Neural cell (in vitro differentiated cells): ENCODE data around the gene ENDOV.

Experiments
- MXI1 ChIP-seq: fragments of 450-650 bp; conservative IDR thresholded peaks from 2 replicates; pipeline ENCODE4 v1.6.1; 2014; ENCODE audit warnings: antibody characterized with exemption, mild to moderate bottlenecking; ENCODE audit not compliant: poor library complexity, severe bottlenecking
- POLR2AphosphoS5 ChIP-seq: IDR thresholded peaks from 2 replicates; pipeline ENCODE4 v1.6.1; 2012
- RAD21 ChIP-seq: fragments of 450-650 bp; conservative IDR thresholded peaks from 2 replicates; pipeline ENCODE4 v1.6.1; 2014; ENCODE audit warnings: antibody characterized with exemption, mild to moderate bottlenecking, moderate library complexity
- TAF1 ChIP-seq: IDR thresholded peaks from 2 replicates; pipeline ENCODE4 v1.6.1; 2012; ENCODE audit warnings: low read depth
- TF ChIP-seq, protein P1 (sequence below): IDR thresholded peaks from 2 replicates; pipeline ENCODE4 v1.6.1; 2012; ENCODE audit warnings: borderline replicate concordance
- TF ChIP-seq, protein P2 (sequence below): fragments of 450-650 bp; IDR thresholded peaks from 2 replicates; pipeline ENCODE4 v1.5.1; 2014; ENCODE audit warnings: antibody characterized with exemption, mild to moderate bottlenecking, moderate library complexity; ENCODE audit not compliant: poor library complexity, severe bottlenecking

DNA sequence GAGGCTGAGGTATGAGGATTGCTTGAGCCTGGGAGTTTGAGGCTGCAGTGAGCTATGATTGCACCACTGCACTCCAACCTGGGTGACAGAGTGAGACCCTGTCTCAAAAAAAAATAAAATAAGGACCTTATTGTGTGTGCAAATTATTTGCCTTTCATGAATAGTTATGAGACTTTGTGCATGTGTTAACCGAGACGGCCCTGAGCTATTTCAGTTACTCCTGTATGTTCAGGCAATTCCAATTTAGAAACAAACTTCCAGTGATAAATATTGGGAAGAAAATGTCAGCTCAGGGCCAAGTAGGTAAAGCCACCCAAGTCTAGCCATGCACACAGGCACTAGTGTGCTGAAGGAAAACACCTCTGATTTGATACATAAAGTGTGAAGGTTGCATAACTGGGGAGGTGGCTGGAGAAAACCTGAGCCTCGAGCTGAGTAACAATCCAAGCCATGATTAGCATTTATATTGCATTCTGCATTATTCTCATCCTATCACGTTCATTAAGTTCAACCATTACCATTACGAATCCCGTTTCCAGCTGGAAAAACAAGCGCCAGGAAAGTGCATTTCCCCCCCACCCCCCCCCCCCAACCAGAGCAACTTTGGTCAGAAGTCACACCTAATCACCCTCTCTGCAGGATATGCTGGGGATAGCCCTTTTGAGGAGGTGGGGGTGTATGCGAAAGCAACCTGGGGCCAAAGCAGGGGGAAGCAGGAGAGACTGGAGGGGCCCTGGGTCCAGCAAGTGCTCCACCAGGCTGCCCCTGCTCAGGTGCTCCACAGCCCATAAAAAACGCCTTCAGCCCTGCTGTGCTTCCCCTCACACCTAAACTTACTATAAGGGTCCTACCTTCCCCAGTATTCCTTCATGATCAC, 18.6 kb upstream of the ENDOV start:
- TF ChIP-seq, protein P1, sequence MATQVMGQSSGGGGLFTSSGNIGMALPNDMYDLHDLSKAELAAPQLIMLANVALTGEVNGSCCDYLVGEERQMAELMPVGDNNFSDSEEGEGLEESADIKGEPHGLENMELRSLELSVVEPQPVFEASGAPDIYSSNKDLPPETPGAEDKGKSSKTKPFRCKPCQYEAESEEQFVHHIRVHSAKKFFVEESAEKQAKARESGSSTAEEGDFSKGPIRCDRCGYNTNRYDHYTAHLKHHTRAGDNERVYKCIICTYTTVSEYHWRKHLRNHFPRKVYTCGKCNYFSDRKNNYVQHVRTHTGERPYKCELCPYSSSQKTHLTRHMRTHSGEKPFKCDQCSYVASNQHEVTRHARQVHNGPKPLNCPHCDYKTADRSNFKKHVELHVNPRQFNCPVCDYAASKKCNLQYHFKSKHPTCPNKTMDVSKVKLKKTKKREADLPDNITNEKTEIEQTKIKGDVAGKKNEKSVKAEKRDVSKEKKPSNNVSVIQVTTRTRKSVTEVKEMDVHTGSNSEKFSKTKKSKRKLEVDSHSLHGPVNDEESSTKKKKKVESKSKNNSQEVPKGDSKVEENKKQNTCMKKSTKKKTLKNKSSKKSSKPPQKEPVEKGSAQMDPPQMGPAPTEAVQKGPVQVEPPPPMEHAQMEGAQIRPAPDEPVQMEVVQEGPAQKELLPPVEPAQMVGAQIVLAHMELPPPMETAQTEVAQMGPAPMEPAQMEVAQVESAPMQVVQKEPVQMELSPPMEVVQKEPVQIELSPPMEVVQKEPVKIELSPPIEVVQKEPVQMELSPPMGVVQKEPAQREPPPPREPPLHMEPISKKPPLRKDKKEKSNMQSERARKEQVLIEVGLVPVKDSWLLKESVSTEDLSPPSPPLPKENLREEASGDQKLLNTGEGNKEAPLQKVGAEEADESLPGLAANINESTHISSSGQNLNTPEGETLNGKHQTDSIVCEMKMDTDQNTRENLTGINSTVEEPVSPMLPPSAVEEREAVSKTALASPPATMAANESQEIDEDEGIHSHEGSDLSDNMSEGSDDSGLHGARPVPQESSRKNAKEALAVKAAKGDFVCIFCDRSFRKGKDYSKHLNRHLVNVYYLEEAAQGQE = no peak
- TF ChIP-seq, protein P2, sequence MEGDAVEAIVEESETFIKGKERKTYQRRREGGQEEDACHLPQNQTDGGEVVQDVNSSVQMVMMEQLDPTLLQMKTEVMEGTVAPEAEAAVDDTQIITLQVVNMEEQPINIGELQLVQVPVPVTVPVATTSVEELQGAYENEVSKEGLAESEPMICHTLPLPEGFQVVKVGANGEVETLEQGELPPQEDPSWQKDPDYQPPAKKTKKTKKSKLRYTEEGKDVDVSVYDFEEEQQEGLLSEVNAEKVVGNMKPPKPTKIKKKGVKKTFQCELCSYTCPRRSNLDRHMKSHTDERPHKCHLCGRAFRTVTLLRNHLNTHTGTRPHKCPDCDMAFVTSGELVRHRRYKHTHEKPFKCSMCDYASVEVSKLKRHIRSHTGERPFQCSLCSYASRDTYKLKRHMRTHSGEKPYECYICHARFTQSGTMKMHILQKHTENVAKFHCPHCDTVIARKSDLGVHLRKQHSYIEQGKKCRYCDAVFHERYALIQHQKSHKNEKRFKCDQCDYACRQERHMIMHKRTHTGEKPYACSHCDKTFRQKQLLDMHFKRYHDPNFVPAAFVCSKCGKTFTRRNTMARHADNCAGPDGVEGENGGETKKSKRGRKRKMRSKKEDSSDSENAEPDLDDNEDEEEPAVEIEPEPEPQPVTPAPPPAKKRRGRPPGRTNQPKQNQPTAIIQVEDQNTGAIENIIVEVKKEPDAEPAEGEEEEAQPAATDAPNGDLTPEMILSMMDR = no peak
- TF ChIP-seq MXI1 (no peak), TAF1 (no peak), POLR2AphosphoS5 (no peak), RAD21 (no peak)
